ENCODE data around the gene PDLIM5.
A peak's percentile ranks its signal among the peaks of the same experiment; 100 is the strongest.

Gene PDLIM5

DNA sequence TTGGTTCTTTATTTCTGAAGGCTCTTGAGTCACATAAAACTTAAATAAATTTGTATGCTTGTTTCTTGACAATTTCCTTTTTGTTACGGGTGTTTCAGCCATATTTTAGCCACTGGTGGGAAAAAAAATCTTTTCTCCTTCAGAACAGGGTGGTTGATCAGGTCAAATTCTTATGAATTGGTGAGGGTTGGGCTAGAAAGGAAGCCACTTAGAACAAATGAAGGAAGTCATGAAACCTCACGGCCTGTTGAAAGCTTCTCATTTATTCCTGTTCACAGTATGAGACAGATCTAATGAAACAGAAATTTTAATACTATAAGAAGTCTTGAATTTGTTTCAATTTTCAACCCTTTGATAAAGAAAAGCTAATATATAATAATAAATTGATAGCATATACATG lies 12.1 kb upstream of the PDLIM5 start:
- H3K36me3 ChIP-seq (ENCODE audit: control insufficient read depth in 1 of 2, insufficient read depth in 2 of 2, low read depth in 1 of 2, low read length in 2 of 2) = no peaks in the 10 kb centered on the region
- H3K18ac ChIP-seq (ENCODE audit: low read depth in 1 of 2, low read length in 2 of 2) = no peak overlapping the region
- no peak overlapping the region for H3K23ac ChIP-seq (ENCODE audit: low read length in 2 of 2)
- H2AK5ac ChIP-seq (ENCODE audit: low read length, severe bottlenecking) = no peak overlapping the region
- no peak overlapping the region for H3K4ac ChIP-seq (ENCODE audit: low read depth in 1 of 2, low read length in 2 of 2)
- H3K27ac ChIP-seq (ENCODE audit: low read length, poor library complexity, severe bottlenecking) = no peak overlapping the region
- no peaks in the 10 kb centered on the region for H3K9me3 ChIP-seq (ENCODE audit: control insufficient read depth, low read length)
- H3K14ac ChIP-seq (ENCODE audit: low read length in 2 of 2) = no peak overlapping the region
- H3K79me1 ChIP-seq (replicated peaks; ENCODE audit: low read length, poor library complexity, severe bottlenecking) = no peaks in the 10 kb centered on the region
- no peak overlapping the region for H2BK5ac ChIP-seq (ENCODE audit: low read depth, low read length, poor library complexity, severe bottlenecking)
- H2BK15ac ChIP-seq (ENCODE audit: low read depth, poor library complexity, severe bottlenecking) = no peak overlapping the region
- H3K4me1 ChIP-seq (ENCODE audit: control insufficient read depth, insufficient read depth, low read depth, low read length) = no peaks in the 10 kb centered on the region
- H3K9ac ChIP-seq (ENCODE audit: low read length) = no peak overlapping the region
- H3K4me3 ChIP-seq (ENCODE audit: insufficient read depth in 1 of 2, low read depth in 1 of 2, low read length in 2 of 2) = no peak overlapping the region
- H4K8ac ChIP-seq (ENCODE audit: low read length) = no peak overlapping the region
- 94% methylated on average over 1 of the region's 2 CpGs for WGBS
- H3K4me2 ChIP-seq (ENCODE audit: low read length, poor library complexity, severe bottlenecking) = no peak overlapping the region
- no peak overlapping the region for H2BK120ac ChIP-seq (ENCODE audit: low read depth, low read length)
- H3K27me3 ChIP-seq (ENCODE audit: control insufficient read depth in 1 of 2, insufficient read depth in 1 of 2, low read length in 2 of 2) = no peaks in the 10 kb centered on the region
- no peak for DNase-seq
- no peak overlapping the region for H2AFZ ChIP-seq (ENCODE audit: low read depth, low read length)
- no peak overlapping the region for H4K91ac ChIP-seq (ENCODE audit: low read length)
- no peak overlapping the region for H2BK12ac ChIP-seq (ENCODE audit: low read length in 2 of 2)

DNA sequence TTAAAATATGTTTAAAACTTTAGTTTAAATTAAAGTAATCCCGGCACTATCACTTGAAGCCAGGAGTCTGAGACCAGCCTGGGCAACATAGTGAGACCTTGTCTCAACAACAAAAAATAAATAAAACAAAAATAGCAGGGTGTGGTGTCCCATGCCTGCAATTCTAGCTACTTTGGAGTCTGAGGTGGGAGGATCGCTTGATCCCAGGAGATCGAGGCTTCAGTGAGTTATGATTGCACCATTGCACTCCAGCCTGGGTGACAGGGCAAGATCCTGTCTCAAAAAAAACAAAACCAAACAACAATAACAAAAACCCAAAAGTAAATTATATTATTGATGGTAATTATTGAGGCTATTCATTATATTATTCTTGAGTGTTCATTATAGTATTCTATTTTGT lies 9.9 kb upstream of the PDLIM5 start:
- Histone ChIP-seq H3K9me3 (ENCODE audit: control insufficient read depth, low read length) (no peaks in the 10 kb centered on the region), H3K23ac (ENCODE audit: low read length in 2 of 2) (no peak overlapping the region), H2AFZ (ENCODE audit: low read depth, low read length) (no peak overlapping the region), H3K18ac (ENCODE audit: low read depth in 1 of 2, low read length in 2 of 2) (no peak overlapping the region), H3K4ac (ENCODE audit: low read depth in 1 of 2, low read length in 2 of 2) (no peak overlapping the region), H2BK12ac (ENCODE audit: low read length in 2 of 2) (no peak overlapping the region), H3K9ac (ENCODE audit: low read length) (no peak overlapping the region), H3K14ac (ENCODE audit: low read length in 2 of 2) (no peak overlapping the region), H3K4me1 (ENCODE audit: control insufficient read depth, insufficient read depth, low read depth, low read length) (no peaks in the 10 kb centered on the region), H3K36me3 (ENCODE audit: control insufficient read depth in 1 of 2, insufficient read depth in 2 of 2, low read depth in 1 of 2, low read length in 2 of 2) (no peaks in the 10 kb centered on the region), H3K27ac (ENCODE audit: low read length, poor library complexity, severe bottlenecking) (no peak overlapping the region), H2BK120ac (ENCODE audit: low read depth, low read length) (no peak overlapping the region), H3K27me3 (ENCODE audit: control insufficient read depth in 1 of 2, insufficient read depth in 1 of 2, low read length in 2 of 2) (no peaks in the 10 kb centered on the region), H2AK5ac (ENCODE audit: low read length, severe bottlenecking) (no peak overlapping the region), H2BK15ac (ENCODE audit: low read depth, poor library complexity, severe bottlenecking) (no peak overlapping the region), H2BK5ac (ENCODE audit: low read depth, low read length, poor library complexity, severe bottlenecking) (no peak overlapping the region), H3K79me1 (replicated peaks; ENCODE audit: low read length, poor library complexity, severe bottlenecking) (no peaks in the 10 kb centered on the region), H4K8ac (ENCODE audit: low read length) (no peak overlapping the region), H3K4me3 (ENCODE audit: insufficient read depth in 1 of 2, low read depth in 1 of 2, low read length in 2 of 2) (no peak overlapping the region), H4K91ac (ENCODE audit: low read length) (no peak overlapping the region), H3K4me2 (ENCODE audit: low read length, poor library complexity, severe bottlenecking) (no peak overlapping the region)
- 100% methylated on average over 2 of the region's 3 CpGs for WGBS
- no peak for DNase-seq

DNA sequence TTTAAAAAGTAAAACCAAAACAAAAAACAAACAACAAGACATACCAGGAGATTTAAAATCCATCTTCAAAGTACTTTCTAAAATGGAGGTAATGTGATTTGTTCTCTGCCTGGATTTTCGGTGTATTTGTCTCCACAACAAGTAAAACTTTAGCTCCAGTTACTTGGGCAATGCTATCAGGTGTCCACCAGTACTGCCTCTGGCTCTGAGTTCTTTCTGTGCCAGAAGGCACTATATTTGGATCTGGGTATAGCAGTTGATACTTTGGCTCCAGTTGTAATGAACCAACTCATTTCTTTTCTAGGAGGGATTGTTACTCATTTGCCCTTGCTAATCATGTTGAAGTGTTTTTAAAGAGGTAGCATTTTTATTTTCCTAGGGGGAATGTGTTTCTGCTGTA lies 9.5 kb upstream of the PDLIM5 start:
- Histone ChIP-seq H3K23ac (ENCODE audit: low read length in 2 of 2) (no peak overlapping the region), H3K14ac (ENCODE audit: low read length in 2 of 2) (no peak overlapping the region), H3K79me1 (replicated peaks; ENCODE audit: low read length, poor library complexity, severe bottlenecking) (no peaks in the 10 kb centered on the region), H2BK120ac (ENCODE audit: low read depth, low read length) (no peak overlapping the region), H4K8ac (ENCODE audit: low read length) (no peak overlapping the region), H4K91ac (ENCODE audit: low read length) (no peak overlapping the region), H2BK5ac (ENCODE audit: low read depth, low read length, poor library complexity, severe bottlenecking) (no peak overlapping the region), H2AFZ (ENCODE audit: low read depth, low read length) (no peak overlapping the region), H2BK15ac (ENCODE audit: low read depth, poor library complexity, severe bottlenecking) (no peak overlapping the region), H3K4me3 (ENCODE audit: insufficient read depth in 1 of 2, low read depth in 1 of 2, low read length in 2 of 2) (no peak overlapping the region), H3K4me2 (ENCODE audit: low read length, poor library complexity, severe bottlenecking) (no peak overlapping the region), H3K36me3 (ENCODE audit: control insufficient read depth in 1 of 2, insufficient read depth in 2 of 2, low read depth in 1 of 2, low read length in 2 of 2) (no peaks in the 10 kb centered on the region), H3K9me3 (ENCODE audit: control insufficient read depth, low read length) (no peaks in the 10 kb centered on the region), H2BK12ac (ENCODE audit: low read length in 2 of 2) (no peak overlapping the region), H3K9ac (ENCODE audit: low read length) (no peak overlapping the region), H3K4me1 (ENCODE audit: control insufficient read depth, insufficient read depth, low read depth, low read length) (no peaks in the 10 kb centered on the region), H3K27me3 (ENCODE audit: control insufficient read depth in 1 of 2, insufficient read depth in 1 of 2, low read length in 2 of 2) (no peaks in the 10 kb centered on the region), H3K27ac (ENCODE audit: low read length, poor library complexity, severe bottlenecking) (no peak overlapping the region), H3K18ac (ENCODE audit: low read depth in 1 of 2, low read length in 2 of 2) (no peak overlapping the region), H3K4ac (ENCODE audit: low read depth in 1 of 2, low read length in 2 of 2) (no peak overlapping the region), H2AK5ac (ENCODE audit: low read length, severe bottlenecking) (no peak overlapping the region)
- 100% methylated on average over 1 of the region's 1 CpG for WGBS
- no peak for DNase-seq

DNA sequence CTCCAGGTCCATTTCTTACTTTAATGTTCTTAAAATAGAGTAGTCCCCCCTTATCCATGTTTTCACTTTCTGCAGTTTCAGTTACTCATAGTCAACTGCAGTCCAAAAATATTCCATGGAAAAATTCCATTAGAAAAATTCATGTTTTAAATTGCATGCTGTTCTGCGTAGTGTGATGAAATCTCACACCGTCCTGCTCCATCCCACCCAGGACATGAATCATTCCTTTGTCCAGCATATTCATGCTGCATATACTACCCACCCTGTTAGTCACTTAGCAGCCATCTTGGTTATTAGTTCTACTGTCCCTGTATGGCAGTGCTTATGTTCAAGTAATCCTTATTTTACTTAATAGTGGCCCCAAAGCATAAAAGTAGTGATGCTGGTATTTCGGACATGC lies 5.4 kb upstream of the PDLIM5 start:
- no peaks in the 10 kb centered on the region for H3K9me3 ChIP-seq (ENCODE audit: control insufficient read depth, low read length)
- no peaks in the 10 kb centered on the region for H3K27me3 ChIP-seq (ENCODE audit: control insufficient read depth in 1 of 2, insufficient read depth in 1 of 2, low read length in 2 of 2)
- peaks cover 1% of the 10 kb centered on the region for H3K79me1 ChIP-seq (replicated peaks; ENCODE audit: low read length, poor library complexity, severe bottlenecking)
- DNase-seq = peak; percentile 49
- no peaks in the 10 kb centered on the region for H3K36me3 ChIP-seq (ENCODE audit: control insufficient read depth in 1 of 2, insufficient read depth in 2 of 2, low read depth in 1 of 2, low read length in 2 of 2)
- peak overlapping the region; percentile 63 for H3K9ac ChIP-seq (ENCODE audit: low read length)
- no peak overlapping the region for H3K14ac ChIP-seq (ENCODE audit: low read length in 2 of 2)
- no peak overlapping the region for H2AFZ ChIP-seq (ENCODE audit: low read depth, low read length)
- H2BK15ac ChIP-seq (ENCODE audit: low read depth, poor library complexity, severe bottlenecking) = no peak overlapping the region
- H2BK5ac ChIP-seq (ENCODE audit: low read depth, low read length, poor library complexity, severe bottlenecking) = no peak overlapping the region
- no peak overlapping the region for H3K4ac ChIP-seq (ENCODE audit: low read depth in 1 of 2, low read length in 2 of 2)
- no peak overlapping the region for H2BK120ac ChIP-seq (ENCODE audit: low read depth, low read length)
- H2BK12ac ChIP-seq (ENCODE audit: low read length in 2 of 2) = no peak overlapping the region
- H4K8ac ChIP-seq (ENCODE audit: low read length) = no peak overlapping the region
- no peak overlapping the region for H3K18ac ChIP-seq (ENCODE audit: low read depth in 1 of 2, low read length in 2 of 2)
- H4K91ac ChIP-seq (ENCODE audit: low read length) = no peak overlapping the region
- H2AK5ac ChIP-seq (ENCODE audit: low read length, severe bottlenecking) = no peak overlapping the region
- H3K4me1 ChIP-seq (ENCODE audit: control insufficient read depth, insufficient read depth, low read depth, low read length) = no peaks in the 10 kb centered on the region
- H3K23ac ChIP-seq (ENCODE audit: low read length in 2 of 2) = no peak overlapping the region
- no peak overlapping the region for H3K4me2 ChIP-seq (ENCODE audit: low read length, poor library complexity, severe bottlenecking)
- WGBS = 50% methylated on average over 3 of the region's 3 CpGs
- H3K27ac ChIP-seq (ENCODE audit: low read length, poor library complexity, severe bottlenecking) = no peak overlapping the region
- peak overlapping the region in 1 of 2 experiments; percentile 9 for H3K4me3 ChIP-seq (ENCODE audit: insufficient read depth in 1 of 2, low read depth in 1 of 2, low read length in 2 of 2)

Data from mesenchymal stem cell (in vitro differentiated cells and primary cell).